Smooth muscle cell (in vitro differentiated cells): ENCODE results near the gene ARF5. TPM values are rescaled to one million over a fixed set of nuclear protein-coding genes. Genes with fewer than 3 reads are reported as not detected.

Experiments
- DNase-seq: peaks from one replicate; lab custom pipeline; 2025; ENCODE audit not compliant: unreplicated experiment; lab: John Stamatoyannopoulos, UW
- H2AFZ ChIP-seq: fragments of 200-600 bp; sonication (generic); 2 replicates; pipeline ENCODE4 v1.6.0; 2016; ENCODE audit warnings: antibody characterized with exemption, low read depth, mild to moderate bottlenecking
- H3F3A ChIP-seq: fragments of 200-600 bp; sonication (generic); 2 replicates; pipeline ENCODE4 v1.6.0; 2017; ENCODE audit warnings: antibody characterized with exemption, low read depth
- H3K27ac ChIP-seq: fragments of 200-600 bp; sonication (generic); 2 replicates; pipeline ENCODE4 v1.5.1; 2016; ENCODE audit warnings: low read depth, mild to moderate bottlenecking
- H3K27me3 ChIP-seq: fragments of 200-600 bp; sonication (generic); 2 replicates; pipeline ENCODE4 v1.6.1; 2016; ENCODE audit warnings: low read depth, mild to moderate bottlenecking
- H3K36me3 ChIP-seq: fragments of 200-600 bp; sonication (generic); 2 replicates; pipeline ENCODE4 v1.5.1; 2016; ENCODE audit warnings: low read depth
- H3K4me1 ChIP-seq: fragments of 200-600 bp; sonication (generic); 2 replicates; pipeline ENCODE4 v1.5.1; 2016; ENCODE audit warnings: low read depth
- H3K4me2 ChIP-seq: fragments of 200-600 bp; sonication (generic); 2 replicates; pipeline ENCODE4 v1.6.0; 2016; ENCODE audit warnings: mild to moderate bottlenecking
- H3K4me3 ChIP-seq: fragments of 200-600 bp; sonication (generic); 2 replicates; pipeline ENCODE4 v1.5.1; 2016; ENCODE audit warnings: mild to moderate bottlenecking
- H3K79me2 ChIP-seq: fragments of 200-600 bp; sonication (generic); 2 replicates; pipeline ENCODE4 v1.6.0; 2016; ENCODE audit warnings: low read depth, mild to moderate bottlenecking
- H3K9ac ChIP-seq: fragments of 200-600 bp; sonication (generic); 2 replicates; pipeline ENCODE4 v1.6.0; 2016; ENCODE audit warnings: low read depth
- H3K9me3 ChIP-seq: fragments of 200-600 bp; sonication (generic); replicated peaks from 2 replicates; pipeline ENCODE4 v1.5.1; 2016; ENCODE audit warnings: low read depth
- H4K20me1 ChIP-seq: fragments of 200-600 bp; sonication (generic); 2 replicates; pipeline ENCODE4 v1.6.0; 2016; ENCODE audit warnings: low read depth
- CTCF ChIP-seq: fragments of 200-600 bp; sonication (generic); IDR thresholded peaks from 2 replicates; pipeline ENCODE4 v1.5.1; 2017; ENCODE audit warnings: borderline replicate concordance, mild to moderate bottlenecking, antibody characterized with exemption; ENCODE audit not compliant: insufficient read depth, poor library complexity, severe bottlenecking
- WGBS: methylation state at CpG from one replicate; pipeline ENCODE4 v1.1.7; 2016; ENCODE audit warnings: low lambda C conversion rate; 5-methylcytosine and 5-hydroxymethylcytosine counted together
- polyA plus RNA-seq: library from polyadenylated mRNA; unstranded; fragments of >200 nt; fragmentation: Nextera tagmentation; extraction: Ambion mirVana; gene quantifications from 2 replicates; pipeline ENCODE4 v1.2.1, GENCODE V29; 2016
- total RNA-seq: library from RNA; depleted of rRNA; stranded (reverse); fragments of >200 nt; gene quantifications from 2 replicates; pipeline ENCODE4 v1.2.3, GENCODE V29; 2014

ARF5 gene
- total and polyA plus RNA-seq, 2 experiments from 2014 or later: 196 to 219 TPM

- Histone ChIP-seq H2AFZ (peak within 1 kb of the TSS; percentile 53), H3F3A (no peaks in the 10 kb centered on the region), H3K9me3 (no peaks in the 10 kb centered on the region), H3K4me2 (peak within 1 kb of the TSS; percentile 99), H3K4me3 (peak within 1 kb of the TSS; percentile 95), H3K79me2 (peaks cover 48% of the 10 kb centered on the region), H4K20me1 (peaks cover 59% of the 10 kb centered on the region), H3K27ac (peak within 1 kb of the TSS; percentile 90), H3K27me3 (no peaks in the 10 kb centered on the region), H3K9ac (peak within 1 kb of the TSS; percentile 96), H3K4me1 (peaks cover 21% of the 10 kb centered on the region), H3K36me3 (no peaks in the 10 kb centered on the region)
- no peak for TF ChIP-seq CTCF
- 6% methylated on average over 68 of the region's 78 CpGs for WGBS
- DNase-seq: peak; percentile 88
Measured at GRCh38 chr7:127585044-127585953, 2.9 kb upstream of the ARF5 start, which contains the start of gene GCC1. GCC1 (minus strand) TSS chr7:127585596; CDS start chr7:127585182, 414 bp downstream.

- no peak overlapping the region for H3K4me3 ChIP-seq
- no peak overlapping the region for H2AFZ ChIP-seq
Measured at GRCh38 chr7:127586346-127586745, 1.9 kb upstream of the ARF5 start.

GRCh38 chr7:127587663-127588018, 570 bp upstream of the ARF5 start:
- Histone ChIP-seq H3K27me3 (no peaks in the 10 kb centered on the region), H2AFZ (peak overlapping the region; percentile 98), H3K36me3 (peaks cover 3% of the 10 kb centered on the region), H3K4me2 (peak overlapping the region; percentile 90), H4K20me1 (peaks cover 36% of the 10 kb centered on the region), H3F3A (no peaks in the 10 kb centered on the region), H3K4me3 (peak overlapping the region; percentile 98), H3K4me1 (peaks cover 21% of the 10 kb centered on the region), H3K27ac (peak overlapping the region; percentile 77), H3K9ac (peak overlapping the region; percentile 97), H3K79me2 (peaks cover 46% of the 10 kb centered on the region), H3K9me3 (no peaks in the 10 kb centered on the region)
- 47% methylated on average over 20 of the region's 20 CpGs for WGBS
- DNase-seq: no peak
- no peak for TF ChIP-seq CTCF

More at GRCh38 chr7:127586346-127586745, 1.9 kb upstream of the ARF5 start:
- no peak overlapping the region for H3K9ac ChIP-seq
- no peak for DNase-seq
- H3K27ac ChIP-seq: no peak overlapping the region
- peaks cover 21% of the 10 kb centered on the region for H3K4me1 ChIP-seq
- 92% methylated on average over 2 of the region's 2 CpGs for WGBS
- peaks cover 48% of the 10 kb centered on the region for H4K20me1 ChIP-seq
- H3K36me3 ChIP-seq: peaks cover 1% of the 10 kb centered on the region
- peaks cover 48% of the 10 kb centered on the region for H3K79me2 ChIP-seq
- TF ChIP-seq CTCF: no peak
- no peaks in the 10 kb centered on the region for H3K27me3 ChIP-seq
- H3K9me3 ChIP-seq: no peaks in the 10 kb centered on the region
- no peaks in the 10 kb centered on the region for H3F3A ChIP-seq
- H3K4me2 ChIP-seq: no peak overlapping the region
